Coronary artery (tissue), 2 donors: ENCODE measurements around the gene C5orf46.

Experiments used
- DNase-seq: peaks from one replicate; pipeline ENCODE4 v3.0.0-alpha.2; 2017; ENCODE audit warnings: low spot score
- H3K27ac ChIP-seq, 2 donors: fragments of 200-600 bp; sonication (generic); one replicate each; pipeline ENCODE4 v1.5.1; 2016 to 2019
- H3K4me3 ChIP-seq: fragments of 200-600 bp; sonication (generic); 2 replicates; pipeline ENCODE4 v1.5.1; 2016; ENCODE audit warnings: mild to moderate bottlenecking, moderate library complexity
- CTCF ChIP-seq: fragments of 200-600 bp; sonication (generic); IDR thresholded peaks from one replicate; pipeline ENCODE4 v1.5.1; 2019; ENCODE audit warnings: antibody characterized with exemption

C5orf46 gene

GRCh38 chr5:147849226-147849625 lies 57.1 kb downstream of the C5orf46 start:
- Histone ChIP-seq H3K4me3 (no peak overlapping the region), H3K27ac (no peak overlapping the region)
- no peak for TF ChIP-seq CTCF
- no peak for DNase-seq

GRCh38 chr5:147845618-147846017 lies 60.7 kb downstream of the C5orf46 start:
- Histone ChIP-seq H3K27ac (no peak overlapping the region), H3K4me3 (no peak overlapping the region)
- no peak for TF ChIP-seq CTCF
- DNase-seq: no peak

DNA sequence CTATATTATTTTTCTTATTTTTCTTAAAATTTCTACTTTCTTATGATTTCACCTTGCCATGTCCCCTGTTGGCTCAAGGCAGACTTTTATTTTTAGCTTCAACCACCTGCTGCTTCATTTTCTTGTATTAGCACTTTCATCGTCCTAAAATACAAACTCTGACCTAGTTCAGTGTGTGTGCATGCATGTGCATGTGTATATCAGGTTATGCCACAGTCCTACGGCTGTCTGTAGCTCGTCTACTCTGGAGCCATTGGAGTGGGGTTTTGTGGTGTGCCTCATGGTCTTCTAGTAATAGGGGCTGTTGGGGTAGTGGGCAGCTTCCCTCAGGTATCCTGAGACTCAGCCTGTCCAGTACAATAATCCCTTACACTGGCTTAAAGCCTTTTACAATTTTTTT lies 61.5 kb downstream of the C5orf46 start:
- no peak for DNase-seq
- Histone ChIP-seq H3K27ac (no peak overlapping the region), H3K4me3 (no peak overlapping the region)
- TF ChIP-seq CTCF: no peak

DNA sequence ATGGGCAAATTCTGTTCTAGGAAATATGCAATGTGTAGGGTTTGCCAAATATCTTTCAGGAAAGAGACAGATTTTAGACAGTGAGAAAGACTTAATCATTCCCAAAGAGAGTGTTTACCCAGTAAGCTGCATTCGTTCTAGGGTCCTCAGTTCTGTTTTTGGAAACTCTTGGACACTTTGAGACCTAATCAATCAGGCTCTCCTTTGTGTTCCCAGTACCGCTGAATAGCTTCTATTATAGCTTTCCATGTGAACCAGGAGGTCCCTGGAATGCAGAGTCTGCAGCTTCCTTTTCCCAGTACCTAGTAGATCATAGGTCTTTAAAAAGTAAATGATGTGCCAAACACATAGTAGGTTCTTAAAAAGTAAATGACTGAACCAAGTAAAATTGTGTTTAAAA lies 63.5 kb downstream of the C5orf46 start:
- H3K4me3 ChIP-seq: no peak overlapping the region
- no peak overlapping the region for H3K27ac ChIP-seq
- TF ChIP-seq CTCF: no peak
- no peak for DNase-seq
